ENCODE data around the gene CNTNAP5.

DNA sequence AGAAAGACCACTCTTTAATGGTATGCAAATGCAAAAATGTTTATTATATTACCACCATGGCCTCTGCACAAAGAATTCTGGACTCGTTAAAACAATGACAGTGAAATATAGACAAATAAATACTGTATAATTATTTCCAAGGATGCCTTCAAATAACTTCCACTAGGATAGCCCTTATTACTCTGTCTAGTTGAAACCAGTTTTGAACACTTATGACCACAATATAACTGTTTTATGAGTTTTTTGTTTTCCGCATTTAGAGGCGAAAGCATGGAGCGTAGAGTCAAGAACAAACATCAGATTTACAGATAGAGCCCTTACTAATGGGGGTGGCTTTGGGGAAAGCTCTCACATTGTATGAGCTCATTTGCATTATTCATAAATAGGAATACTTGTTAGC, 559.5 kb downstream of the CNTNAP5 start:
- TF ChIP-seq, protein P1, sequence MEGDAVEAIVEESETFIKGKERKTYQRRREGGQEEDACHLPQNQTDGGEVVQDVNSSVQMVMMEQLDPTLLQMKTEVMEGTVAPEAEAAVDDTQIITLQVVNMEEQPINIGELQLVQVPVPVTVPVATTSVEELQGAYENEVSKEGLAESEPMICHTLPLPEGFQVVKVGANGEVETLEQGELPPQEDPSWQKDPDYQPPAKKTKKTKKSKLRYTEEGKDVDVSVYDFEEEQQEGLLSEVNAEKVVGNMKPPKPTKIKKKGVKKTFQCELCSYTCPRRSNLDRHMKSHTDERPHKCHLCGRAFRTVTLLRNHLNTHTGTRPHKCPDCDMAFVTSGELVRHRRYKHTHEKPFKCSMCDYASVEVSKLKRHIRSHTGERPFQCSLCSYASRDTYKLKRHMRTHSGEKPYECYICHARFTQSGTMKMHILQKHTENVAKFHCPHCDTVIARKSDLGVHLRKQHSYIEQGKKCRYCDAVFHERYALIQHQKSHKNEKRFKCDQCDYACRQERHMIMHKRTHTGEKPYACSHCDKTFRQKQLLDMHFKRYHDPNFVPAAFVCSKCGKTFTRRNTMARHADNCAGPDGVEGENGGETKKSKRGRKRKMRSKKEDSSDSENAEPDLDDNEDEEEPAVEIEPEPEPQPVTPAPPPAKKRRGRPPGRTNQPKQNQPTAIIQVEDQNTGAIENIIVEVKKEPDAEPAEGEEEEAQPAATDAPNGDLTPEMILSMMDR (conservative IDR thresholded peaks at IDR 0.05; ENCODE audit: low read depth, low read length) = no peak
- TF ChIP-seq EZH2 (IDR thresholded peaks at IDR 0.05; ENCODE audit: borderline replicate concordance, low read depth, low read length, poor library complexity, severe bottlenecking) = no peak
